Thyroid gland (tissue), 4 donors: ENCODE measurements around the gene AADAT. TPM values are rescaled to one million over a fixed set of nuclear protein-coding genes. Genes with fewer than 3 reads are reported as not detected.

Experiments
- DNase-seq, 2 donors: peaks; one replicate each; pipeline ENCODE4 v3.0.0-alpha.2; 2019
- H3K27ac ChIP-seq, 3 donors: fragments of 200-600 bp; sonication (generic); 1 replicate in 2 of 3; 2 replicates in 1 of 3; pipeline ENCODE4 v1.5.1; 2016 to 2019; ENCODE audit warnings: mild to moderate bottlenecking in 1 of 3, moderate library complexity in 1 of 3
- H3K27me3 ChIP-seq: fragments of 200-600 bp; sonication (generic); one replicate; pipeline ENCODE4 v1.5.1; 2019
- H3K36me3 ChIP-seq, 2 donors: fragments of 200-600 bp; sonication (generic); one replicate each; pipeline ENCODE4 v1.5.1; 2016 to 2019
- H3K4me1 ChIP-seq, 2 donors: fragments of 200-600 bp; sonication (generic); one replicate each; pipeline ENCODE4 v1.5.1; 2017 to 2019
- H3K4me3 ChIP-seq, 3 donors: fragments of 200-600 bp; sonication (generic); replicated peaks in 1 of 3; 1 replicate in 2 of 3; 2 replicates in 1 of 3; pipeline ENCODE4 v1.5.1; 2016; ENCODE audit warnings: mild to moderate bottlenecking in 1 of 3
- H3K9me3 ChIP-seq: fragments of 200-600 bp; sonication (generic); one replicate; pipeline ENCODE4 v1.5.1; 2017
- CTCF ChIP-seq, 6 experiments: fragments of 200-600 bp in 3 of 6; fragments of 450-650 bp in 3 of 6; sonication (generic) in 3 of 6; IDR thresholded peaks; one replicate each; pipeline ENCODE4 v1.5.1; 2016 to 2019; ENCODE audit warnings: antibody characterized with exemption in 6 of 6, mild to moderate bottlenecking in 2 of 6, inconsistent platforms in 1 of 6, moderate library complexity in 1 of 6
- POLR2A ChIP-seq, 2 donors: fragments of 450-650 bp; IDR thresholded peaks; one replicate each; pipeline ENCODE4 v1.6.1; 2017; ENCODE audit warnings: antibody characterized with exemption in 2 of 2, mild to moderate bottlenecking in 2 of 2, moderate library complexity in 1 of 2
- WGBS, 2 donors: methylation state at CpG; one replicate each; pipeline ENCODE4 v1.1.5; 2017; 5-methylcytosine and 5-hydroxymethylcytosine counted together
- intact Hi-C: fragments of 100-400 bp; cut with DNase I; formaldehyde crosslinking; loops from one replicate; pipeline ENCODE4 v1.15.1; 2023
- total RNA-seq, 4 donors: library from RNA; depleted of rRNA; stranded (reverse); fragments of >200 nt; gene quantifications; one replicate each; pipeline ENCODE4 v1.2.3, GENCODE V29; 2016

Gene AADAT
- 10 to 100 TPM in 2 of 4 donors, 1 to 10 TPM in 2; 5.7 to 12.1 (median 8.9) TPM for total RNA-seq

DNA sequence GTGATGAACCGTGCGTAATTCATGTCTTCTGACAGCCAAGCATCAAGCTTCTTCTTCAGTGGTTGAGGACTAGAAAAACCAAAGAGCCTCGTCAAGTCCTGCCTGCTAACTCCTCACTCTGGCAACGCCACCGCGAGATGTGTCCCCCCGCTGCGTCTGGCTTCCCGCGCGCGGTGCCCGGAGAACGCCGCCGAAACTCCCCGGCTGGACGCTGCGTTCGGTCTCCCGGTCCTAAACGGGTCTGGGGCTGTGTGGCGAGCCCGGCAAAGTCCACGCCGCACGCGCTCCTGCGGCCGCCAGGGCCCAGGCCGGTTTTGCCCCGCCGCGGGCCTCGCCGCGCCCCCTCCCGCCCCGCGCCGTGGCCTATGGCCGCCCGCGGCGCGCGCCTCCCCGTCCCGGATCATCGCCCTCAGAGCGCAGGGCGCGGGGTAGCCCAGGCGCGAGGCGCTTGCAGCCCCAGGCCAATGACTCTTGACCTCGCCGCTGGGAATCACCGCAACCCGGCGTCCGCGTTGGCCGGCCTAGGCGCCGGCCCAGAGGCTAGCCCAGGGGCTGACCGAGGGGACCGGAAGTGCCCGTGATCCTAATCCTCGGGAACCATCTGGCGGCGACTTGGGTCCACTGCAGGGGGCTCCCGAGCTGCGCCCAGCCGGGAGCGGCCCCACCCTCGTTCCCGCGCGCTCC lies at the start of gene AADAT:
Gene AADAT (minus strand): TSS at position 289 of the 684 bp plus-strand sequence. CDS start 266 bp downstream, at position 23.
- peak within 1 kb of the TSS in 2 of 3 donors; percentile 6 to 43 for H3K4me3 ChIP-seq
- intact Hi-C loops, result no loop called here
- peak; percentile 75 to 80 for DNase-seq
- H3K36me3 ChIP-seq, result peaks cover 0 to 4% of the 10 kb centered on the region in 2 donors
- no peaks in the 10 kb centered on the region for H3K4me1 ChIP-seq
- H3K9me3 ChIP-seq, result no peaks in the 10 kb centered on the region
- TF ChIP-seq CTCF (IDR thresholded peaks at IDR 0.05) (peak; percentile 39 to 82 (median 64)), POLR2A (IDR thresholded peaks at IDR 0.05) (no peak)
- peak within 1 kb of the TSS in 2 of 3 donors; percentile 41 to 56 for H3K27ac ChIP-seq
- 0% methylated on average over 16 to 19 of the region's 80 CpGs for WGBS, 2 donors
- H3K27me3 ChIP-seq, result no peaks in the 10 kb centered on the region

- Histone ChIP-seq H3K27ac (no peak overlapping the region), H3K4me1 (no peaks in the 10 kb centered on the region), H3K36me3 (no peaks in the 10 kb centered on the region), H3K9me3 (no peaks in the 10 kb centered on the region), H3K27me3 (no peaks in the 10 kb centered on the region), H3K4me3 (no peak overlapping the region)
- peak; percentile 69 to 76 for DNase-seq
- intact Hi-C loops, result loop anchor here (10.0 kb wide), 1 partner anchor 716 kb away; no protein-coding TSS in a partner anchor
- 6 to 8% methylated on average over 15 of the region's 15 CpGs for WGBS, 2 donors
- peak in 5 of 6 experiments; percentile 42 to 77 (median 54) for TF ChIP-seq CTCF (IDR thresholded peaks at IDR 0.05)
- no peak for TF ChIP-seq POLR2A (IDR thresholded peaks at IDR 0.05)
Measured at GRCh38 chr4:170138580-170139194, 48.9 kb upstream of the AADAT start.

DNA sequence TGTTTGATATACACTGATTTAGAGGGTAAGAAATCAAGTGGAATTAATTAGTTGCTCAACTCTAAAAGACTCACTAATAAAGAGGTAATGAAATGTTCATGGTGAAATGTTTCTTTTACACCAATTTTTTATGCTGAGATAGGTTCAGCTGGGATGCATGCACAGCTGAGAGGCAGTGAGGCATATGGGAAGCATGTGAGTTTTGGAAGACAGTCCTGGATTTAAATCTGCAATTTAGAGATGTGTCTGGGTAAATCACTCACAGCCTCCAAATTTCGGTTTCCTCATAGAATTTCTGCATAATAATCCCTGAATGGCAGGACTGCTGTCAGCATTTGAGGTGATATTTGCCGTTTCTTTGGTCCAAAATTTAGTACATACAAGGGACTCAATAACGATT lies 48.2 kb upstream of the AADAT start:
- Histone ChIP-seq H3K27me3 (no peaks in the 10 kb centered on the region), H3K27ac (no peak overlapping the region), H3K4me1 (no peaks in the 10 kb centered on the region), H3K9me3 (no peaks in the 10 kb centered on the region), H3K4me3 (no peak overlapping the region), H3K36me3 (no peaks in the 10 kb centered on the region)
- WGBS, 2 donors, result 78 to 82% methylated on average over 3 of the region's 3 CpGs
- DNase-seq, result no peak
- intact Hi-C loops, result loop anchor here (10.0 kb wide), 1 partner anchor 717 kb away; no protein-coding TSS in a partner anchor
- no peak for TF ChIP-seq CTCF (IDR thresholded peaks at IDR 0.05)
- TF ChIP-seq POLR2A (IDR thresholded peaks at IDR 0.05), result no peak

DNA sequence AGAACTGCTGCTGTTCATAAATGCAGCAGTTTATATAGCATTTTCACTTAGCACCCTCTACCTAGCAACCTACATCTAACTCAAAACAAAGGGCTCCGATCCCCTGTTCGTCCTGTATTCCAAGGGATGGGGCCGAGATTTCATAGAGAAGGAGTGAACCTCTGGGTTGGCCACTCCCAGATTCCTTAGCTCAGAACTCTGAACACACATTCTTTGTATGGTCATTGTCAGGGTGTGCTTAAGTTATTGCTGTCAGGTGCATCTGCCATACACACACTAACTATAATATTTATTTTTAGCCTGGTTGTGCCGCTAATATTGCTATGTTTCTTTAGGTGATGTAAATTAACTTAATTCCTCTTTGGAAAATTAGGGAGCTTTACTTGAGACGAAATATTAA lies 47.7 kb upstream of the AADAT start:
- no peak overlapping the region for H3K27ac ChIP-seq
- H3K9me3 ChIP-seq, result no peaks in the 10 kb centered on the region

More for the DNA sequence above, 47.7 kb upstream of the AADAT start:
- intact Hi-C loops, result loop anchor here (10.0 kb wide), 1 partner anchor 717 kb away; no protein-coding TSS in a partner anchor
- H3K4me1 ChIP-seq, result no peaks in the 10 kb centered on the region
- WGBS, 2 donors, result 62 to 72% methylated on average over 5 of the region's 5 CpGs
- H3K27me3 ChIP-seq, result no peaks in the 10 kb centered on the region
- no peak for DNase-seq
- no peak for TF ChIP-seq CTCF (IDR thresholded peaks at IDR 0.05)
- no peak for TF ChIP-seq POLR2A (IDR thresholded peaks at IDR 0.05)
- no peaks in the 10 kb centered on the region for H3K36me3 ChIP-seq
- H3K4me3 ChIP-seq, result no peak overlapping the region
